Lower leg skin (tissue), 3 donors: ENCODE measurements around the gene PNPLA2.

Experiments
- POLR2A ChIP-seq, 2 donors: fragments of 450-650 bp; IDR thresholded peaks; one replicate each; pipeline ENCODE4 v1.6.1; 2016 to 2017; ENCODE audit warnings: antibody characterized with exemption in 2 of 2, mild to moderate bottlenecking in 1 of 2, moderate library complexity in 1 of 2
- TF ChIP-seq, protein P1 (sequence below), 3 donors: fragments of 450-650 bp; IDR thresholded peaks; one replicate each; pipeline ENCODE4 v1.5.1; 2016; ENCODE audit warnings: antibody characterized with exemption in 3 of 3, mild to moderate bottlenecking in 3 of 3, moderate library complexity in 2 of 3

DNA sequence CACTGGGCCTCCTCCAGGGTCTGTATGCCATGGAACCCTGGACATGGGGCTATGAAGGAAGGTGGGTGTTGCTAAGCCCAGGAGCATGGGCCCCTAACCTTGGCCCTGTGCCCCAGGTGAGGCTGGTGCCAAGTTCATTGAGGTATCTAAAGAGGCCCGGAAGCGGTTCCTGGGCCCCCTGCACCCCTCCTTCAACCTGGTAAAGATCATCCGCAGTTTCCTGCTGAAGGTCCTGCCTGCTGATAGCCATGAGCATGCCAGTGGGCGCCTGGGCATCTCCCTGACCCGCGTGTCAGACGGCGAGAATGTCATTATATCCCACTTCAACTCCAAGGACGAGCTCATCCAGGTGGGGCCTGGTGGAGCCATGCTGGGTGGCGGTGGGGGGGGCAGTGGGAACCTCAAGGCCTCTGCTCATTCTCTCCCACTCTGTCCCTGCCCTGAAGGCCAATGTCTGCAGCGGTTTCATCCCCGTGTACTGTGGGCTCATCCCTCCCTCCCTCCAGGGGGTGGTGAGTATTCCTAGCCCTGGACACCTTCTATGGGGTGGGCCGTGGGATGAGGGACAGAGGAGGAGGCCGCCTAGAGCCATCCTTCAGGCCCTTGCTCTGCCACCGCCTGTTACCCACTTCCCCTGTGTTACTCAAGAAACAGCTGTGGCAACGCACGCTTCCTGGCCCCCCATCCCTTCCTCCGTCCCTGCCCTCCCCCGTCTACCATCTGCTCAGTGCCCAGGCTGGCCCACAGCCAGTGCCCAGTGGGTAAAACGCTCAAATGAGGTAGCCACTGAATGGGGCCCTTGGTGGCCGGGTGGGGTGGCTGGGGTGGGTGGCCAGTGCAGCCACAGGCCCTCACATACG, 3.0 kb downstream of the PNPLA2 start:
- no peak for TF ChIP-seq POLR2A (IDR thresholded peaks at IDR 0.05)
- TF ChIP-seq, protein P1, sequence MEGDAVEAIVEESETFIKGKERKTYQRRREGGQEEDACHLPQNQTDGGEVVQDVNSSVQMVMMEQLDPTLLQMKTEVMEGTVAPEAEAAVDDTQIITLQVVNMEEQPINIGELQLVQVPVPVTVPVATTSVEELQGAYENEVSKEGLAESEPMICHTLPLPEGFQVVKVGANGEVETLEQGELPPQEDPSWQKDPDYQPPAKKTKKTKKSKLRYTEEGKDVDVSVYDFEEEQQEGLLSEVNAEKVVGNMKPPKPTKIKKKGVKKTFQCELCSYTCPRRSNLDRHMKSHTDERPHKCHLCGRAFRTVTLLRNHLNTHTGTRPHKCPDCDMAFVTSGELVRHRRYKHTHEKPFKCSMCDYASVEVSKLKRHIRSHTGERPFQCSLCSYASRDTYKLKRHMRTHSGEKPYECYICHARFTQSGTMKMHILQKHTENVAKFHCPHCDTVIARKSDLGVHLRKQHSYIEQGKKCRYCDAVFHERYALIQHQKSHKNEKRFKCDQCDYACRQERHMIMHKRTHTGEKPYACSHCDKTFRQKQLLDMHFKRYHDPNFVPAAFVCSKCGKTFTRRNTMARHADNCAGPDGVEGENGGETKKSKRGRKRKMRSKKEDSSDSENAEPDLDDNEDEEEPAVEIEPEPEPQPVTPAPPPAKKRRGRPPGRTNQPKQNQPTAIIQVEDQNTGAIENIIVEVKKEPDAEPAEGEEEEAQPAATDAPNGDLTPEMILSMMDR (IDR thresholded peaks at IDR 0.05) = no peak
